ENCODE measurements around the gene ZBTB21.

Gene ZBTB21

GRCh38 chr21:41991659-41992058, 18.5 kb downstream of the ZBTB21 start:
- H3K4me3 ChIP-seq (IDR thresholded peaks at IDR 0.05; ENCODE audit: insufficient read depth, low read depth, low read length) = no peak overlapping the region
- no peak for TF ChIP-seq CTCF (conservative IDR thresholded peaks at IDR 0.05; ENCODE audit: low read depth, low read length)
- no peaks in the 10 kb centered on the region for H4K20me1 ChIP-seq (ENCODE audit: insufficient read depth)
- no peak overlapping the region for H3K4me2 ChIP-seq
- H3K27me3 ChIP-seq (ENCODE audit: insufficient read depth, low read depth) = no peaks in the 10 kb centered on the region
- H3K36me3 ChIP-seq (ENCODE audit: insufficient read depth) = 0 out of 2 replicates have a peak, but pooled peaks cover 12% of the 10 kb centered on the region
- no peaks in the 10 kb centered on the region for H3K4me1 ChIP-seq (ENCODE audit: low read depth, poor library complexity, severe bottlenecking)
- no peaks in the 10 kb centered on the region for H3K79me2 ChIP-seq (ENCODE audit: insufficient read depth, low read depth)
- H3K27ac ChIP-seq = no peak overlapping the region
- no peak overlapping the region for H3K9ac ChIP-seq
- H2AFZ ChIP-seq (ENCODE audit: low read depth) = no peak overlapping the region

GRCh38 chr21:41989698-41990097, 20.5 kb downstream of the ZBTB21 start:
- H3K79me2 ChIP-seq (ENCODE audit: insufficient read depth, low read depth) = no peaks in the 10 kb centered on the region

GRCh38 chr21:41987310-41987709, 22.9 kb downstream of the ZBTB21 start:
- no peak for TF ChIP-seq CTCF (conservative IDR thresholded peaks at IDR 0.05; ENCODE audit: low read depth, low read length)
- H3K27me3 ChIP-seq (ENCODE audit: insufficient read depth, low read depth) = no peaks in the 10 kb centered on the region
- no peak overlapping the region for H3K4me3 ChIP-seq (IDR thresholded peaks at IDR 0.05; ENCODE audit: insufficient read depth, low read depth, low read length)
- H3K9ac ChIP-seq = no peak overlapping the region
- H3K27ac ChIP-seq = no peak overlapping the region
- no peaks in the 10 kb centered on the region for H4K20me1 ChIP-seq (ENCODE audit: insufficient read depth)
- H3K79me2 ChIP-seq (ENCODE audit: insufficient read depth, low read depth) = no peaks in the 10 kb centered on the region
- no peaks in the 10 kb centered on the region for H3K4me1 ChIP-seq (ENCODE audit: low read depth, poor library complexity, severe bottlenecking)
- no peak overlapping the region for H3K4me2 ChIP-seq
- no peaks in the 10 kb centered on the region for H3K36me3 ChIP-seq (ENCODE audit: insufficient read depth)
- H2AFZ ChIP-seq (ENCODE audit: low read depth) = no peak overlapping the region

More at GRCh38 chr21:41989698-41990097, 20.5 kb downstream of the ZBTB21 start:
- no peak for TF ChIP-seq CTCF (conservative IDR thresholded peaks at IDR 0.05; ENCODE audit: low read depth, low read length)
- Histone ChIP-seq H3K4me3 (IDR thresholded peaks at IDR 0.05; ENCODE audit: insufficient read depth, low read depth, low read length) (no peak overlapping the region), H4K20me1 (ENCODE audit: insufficient read depth) (no peaks in the 10 kb centered on the region), H3K27ac (no peak overlapping the region), H3K27me3 (ENCODE audit: insufficient read depth, low read depth) (no peaks in the 10 kb centered on the region), H3K4me1 (ENCODE audit: low read depth, poor library complexity, severe bottlenecking) (no peaks in the 10 kb centered on the region), H3K9ac (no peak overlapping the region), H2AFZ (ENCODE audit: low read depth) (no peak overlapping the region), H3K4me2 (no peak overlapping the region), H3K36me3 (ENCODE audit: insufficient read depth) (0 out of 2 replicates have a peak, but pooled peaks cover 12% of the 10 kb centered on the region)

GRCh38 chr21:41985662-41986416, 24.3 kb downstream of the ZBTB21 start:
- H3K79me2 ChIP-seq (ENCODE audit: insufficient read depth, low read depth) = no peaks in the 10 kb centered on the region
- no peaks in the 10 kb centered on the region for H3K36me3 ChIP-seq (ENCODE audit: insufficient read depth)
- no peaks in the 10 kb centered on the region for H4K20me1 ChIP-seq (ENCODE audit: insufficient read depth)
- no peaks in the 10 kb centered on the region for H3K27me3 ChIP-seq (ENCODE audit: insufficient read depth, low read depth)
- H3K4me1 ChIP-seq (ENCODE audit: low read depth, poor library complexity, severe bottlenecking) = no peaks in the 10 kb centered on the region
- H2AFZ ChIP-seq (ENCODE audit: low read depth) = no peak overlapping the region
- H3K27ac ChIP-seq = no peak overlapping the region
- no peak overlapping the region for H3K4me2 ChIP-seq
- TF ChIP-seq CTCF (conservative IDR thresholded peaks at IDR 0.05; ENCODE audit: low read depth, low read length) = no peak
- H3K4me3 ChIP-seq (IDR thresholded peaks at IDR 0.05; ENCODE audit: insufficient read depth, low read depth, low read length) = no peak overlapping the region
- H3K9ac ChIP-seq = no peak overlapping the region
